H1 (cell line): ENCODE data around the gene CFAP20. TPM values are rescaled to one million over a fixed set of nuclear protein-coding genes. Genes with fewer than 3 reads are reported as not detected.

Experiments
- CTCF ChIA-PET: fragments of 300-600 bp; sonication (Branson Sonifier 250); formaldehyde crosslinking; loops from one replicate; lab custom pipeline; 2021; ENCODE audit not compliant: partially characterized antibody; lab: Charles Lee
- POLR2A ChIA-PET: fragments of 300-600 bp; sonication (Branson Sonifier 250); formaldehyde crosslinking; loops from one replicate; lab custom pipeline; 2021; ENCODE audit warnings: inconsistent platforms; ENCODE audit not compliant: partially characterized antibody; lab: Charles Lee
- DNase-seq, 2 experiments: peaks; one replicate each; pipeline versions ENCODE4 v3.0.0 to v3.0.0-alpha.2; 2010 to 2022; ENCODE audit warnings: low spot score in 2 of 2, low read depth in 1 of 2, mixed read lengths in 1 of 2
- FAIRE-seq: peaks from 2 replicates; lab custom pipeline; 2011; peaks lifted over from hg19 to GRCh38; lab: Jason Lieb, UNC
- H2AFZ ChIP-seq: 2 replicates; pipeline ENCODE4 v1.8.1; 2012; ENCODE audit warnings: low read length, inconsistent platforms
- H2AK5ac ChIP-seq: 2 replicates; pipeline ENCODE4 v1.6.1; 2013; ENCODE audit warnings: low read depth, low read length
- H2BK120ac ChIP-seq: replicated peaks from 2 replicates; pipeline ENCODE3; 2013; ENCODE audit warnings: low read depth, low read length, inconsistent platforms
- H2BK12ac ChIP-seq: 2 replicates; pipeline ENCODE4 v1.6.1; 2013; ENCODE audit warnings: low read depth, low read length
- H2BK15ac ChIP-seq: 2 replicates; pipeline ENCODE4 v1.6.1; 2013; ENCODE audit warnings: low read length
- H2BK20ac ChIP-seq: 2 replicates; pipeline ENCODE4 v1.6.1; 2013; ENCODE audit warnings: low read length
- H2BK5ac ChIP-seq: 2 replicates; pipeline ENCODE4 v1.6.1; 2013; ENCODE audit warnings: low read depth, low read length
- H3K14ac ChIP-seq: 2 replicates; pipeline ENCODE4 v1.6.1; 2013; ENCODE audit warnings: inconsistent platforms; ENCODE audit not compliant: insufficient read length
- H3K18ac ChIP-seq: 2 replicates; pipeline ENCODE4 v1.6.1; 2013; ENCODE audit warnings: low read length; ENCODE audit errors: extremely low read depth
- H3K23ac ChIP-seq: 2 replicates; pipeline ENCODE4 v1.6.1; 2013; ENCODE audit warnings: inconsistent platforms; ENCODE audit not compliant: insufficient read length
- H3K23me2 ChIP-seq: 2 replicates; pipeline ENCODE4 v1.6.1; 2013; ENCODE audit warnings: low read depth, low read length
- H3K27ac ChIP-seq: 2 replicates; pipeline ENCODE4 v1.6.1; 2011; ENCODE audit warnings: low read depth, low read length, inconsistent platforms
- H3K27me3 ChIP-seq, 4 experiments: replicated peaks in 1 of 4; 1 replicate in 1 of 4; 2 replicates in 3 of 4; pipeline versions ENCODE4 v1.6.1 to v1.8.1; 2011 to 2013; ENCODE audit warnings: low read length in 3 of 4, mild to moderate bottlenecking in 3 of 4, inconsistent platforms in 2 of 4, mixed read lengths in 2 of 4, moderate library complexity in 1 of 4; ENCODE audit not compliant: control insufficient read depth in 3 of 4, insufficient read depth in 3 of 4; ENCODE audit errors: extremely low read depth in 1 of 4
- H3K36me3 ChIP-seq, 4 experiments: 2 replicates each; pipeline versions ENCODE4 v1.6.1 to v1.8.1; 2011 to 2013; ENCODE audit warnings: mild to moderate bottlenecking in 4 of 4, low read length in 3 of 4, moderate library complexity in 2 of 4, control low read depth in 1 of 4, inconsistent platforms in 1 of 4; ENCODE audit not compliant: insufficient read depth in 4 of 4, control insufficient read depth in 2 of 4
- H3K4ac ChIP-seq: replicated peaks from 2 replicates; pipeline ENCODE3; 2013; ENCODE audit warnings: low read length, low read depth, mixed read lengths, inconsistent platforms; ENCODE audit not compliant: insufficient read length
- H3K4me1 ChIP-seq, 4 experiments: replicated peaks in 1 of 4; 1 replicate in 1 of 4; 2 replicates in 3 of 4; pipeline versions ENCODE4 v1.6.1 to v1.8.1; 2011 to 2013; ENCODE audit warnings: low read length in 3 of 4, inconsistent platforms in 2 of 4, mixed read lengths in 1 of 4; ENCODE audit not compliant: insufficient read depth in 4 of 4, control insufficient read depth in 3 of 4
- H3K4me2 ChIP-seq, 2 experiments: 2 replicates each; pipeline versions ENCODE4 v1.6.1 to v1.8.1; 2011 to 2013; ENCODE audit warnings: low read depth in 2 of 2, low read length in 2 of 2, control low read depth in 1 of 2, inconsistent platforms in 1 of 2, mild to moderate bottlenecking in 1 of 2; ENCODE audit not compliant: insufficient read depth in 1 of 2
- H3K4me3 ChIP-seq, 4 experiments: fragments of 200-600, 300-600 bp in 1 of 4; sonication (generic), shearing (Covaris generic), sonication (Bioruptor Twin) in 1 of 4; 2 replicates each; pipeline versions ENCODE4 v1.5.1 to v1.8.1; 2011 to 2016; ENCODE audit warnings: low read length in 4 of 4, low read depth in 3 of 4, control low read depth in 2 of 4, inconsistent platforms in 2 of 4, mild to moderate bottlenecking in 2 of 4, mixed read lengths in 1 of 4, moderate library complexity in 1 of 4; ENCODE audit not compliant: insufficient read depth in 2 of 4; ENCODE audit errors: extremely low read depth in 1 of 4
- H3K56ac ChIP-seq: replicated peaks from 2 replicates; pipeline ENCODE3; 2013; ENCODE audit warnings: low read depth, mild to moderate bottlenecking, mixed read lengths, low read length, inconsistent platforms; ENCODE audit not compliant: insufficient read length
- H3K79me1 ChIP-seq: 2 replicates; pipeline ENCODE4 v1.6.1; 2013; ENCODE audit warnings: low read depth, low read length, control low read depth
- H3K79me2 ChIP-seq, 2 experiments: 2 replicates each; pipeline versions ENCODE4 v1.6.1 to v1.8.1; 2012 to 2013; ENCODE audit warnings: low read length in 2 of 2, mild to moderate bottlenecking in 2 of 2, inconsistent platforms in 1 of 2; ENCODE audit not compliant: insufficient read depth in 2 of 2, control insufficient read depth in 1 of 2
- H3K9ac ChIP-seq, 4 experiments: replicated peaks in 1 of 4; 1 replicate in 1 of 4; 2 replicates in 3 of 4; pipeline versions ENCODE4 v1.6.1 to v1.8.1; 2011 to 2013; ENCODE audit warnings: low read depth in 3 of 4, low read length in 3 of 4, control low read depth in 2 of 4, mild to moderate bottlenecking in 2 of 4, moderate library complexity in 2 of 4, inconsistent platforms in 1 of 4; ENCODE audit errors: extremely low read depth in 1 of 4
- H3K9me3 ChIP-seq, 2 experiments: 2 replicates each; pipeline versions ENCODE4 v1.6.1 to v1.8.1; 2012 to 2013; ENCODE audit warnings: mild to moderate bottlenecking in 2 of 2, moderate library complexity in 2 of 2, control low read depth in 1 of 2, inconsistent platforms in 1 of 2, low read depth in 1 of 2, low read length in 1 of 2, mixed read lengths in 1 of 2; ENCODE audit not compliant: insufficient read depth in 2 of 2
- H4K20me1 ChIP-seq, 2 experiments: replicated peaks in 1 of 2; 2 replicates each; pipeline versions ENCODE3 to v1.8.1; 2011 to 2013; ENCODE audit warnings: inconsistent platforms in 2 of 2, low read length in 2 of 2, mild to moderate bottlenecking in 1 of 2; ENCODE audit not compliant: insufficient read depth in 2 of 2, control insufficient read depth in 1 of 2
- H4K5ac ChIP-seq: 2 replicates; pipeline ENCODE4 v1.6.1; 2013; ENCODE audit warnings: low read length, low read depth, mixed read lengths, inconsistent platforms; ENCODE audit not compliant: insufficient read length
- H4K8ac ChIP-seq: 2 replicates; pipeline ENCODE4 v1.8.0; 2013; ENCODE audit warnings: mild to moderate bottlenecking, moderate library complexity, low read length, inconsistent platforms; ENCODE audit not compliant: insufficient read depth; ENCODE audit errors: extremely low read depth
- H4K91ac ChIP-seq: replicated peaks from 2 replicates; pipeline ENCODE3; 2013; ENCODE audit warnings: low read length, mixed read lengths, inconsistent platforms; ENCODE audit not compliant: insufficient read length
- BACH1 ChIP-seq: IDR thresholded peaks from 2 replicates; pipeline ENCODE4 v1.6.1; 2012; ENCODE audit warnings: low read length, improper control_type of control experiment
- CHD1 ChIP-seq: IDR thresholded peaks from 2 replicates; pipeline ENCODE4 v1.6.1; 2012; ENCODE audit warnings: low read depth, low read length, improper control_type of control experiment
- CTCF ChIP-seq, 3 experiments: IDR thresholded peaks; 1 replicate in 2 of 3; 2 replicates in 1 of 3; pipeline versions ENCODE4 v1.5.1 to v1.6.1; 2011; ENCODE audit warnings: low read length in 3 of 3, mild to moderate bottlenecking in 3 of 3, inconsistent platforms in 2 of 3, low read depth in 1 of 3, moderate library complexity in 1 of 3; ENCODE audit not compliant: insufficient read depth in 1 of 3; ENCODE audit errors: control extremely low read depth in 1 of 3
- EGR1 ChIP-seq: IDR thresholded peaks from 2 replicates; pipeline ENCODE4 v1.6.1; 2011; ENCODE audit warnings: low read depth, low read length, borderline replicate concordance
- KDM1A ChIP-seq: fragments of 200-600, 300-600 bp; sonication (generic); IDR thresholded peaks from 2 replicates; pipeline ENCODE4 v1.7.1; 2016; ENCODE audit warnings: mild to moderate bottlenecking, low read length, borderline replicate concordance
- KDM5A ChIP-seq: fragments of 200-600 bp; IDR thresholded peaks from 2 replicates; pipeline ENCODE4 v1.7.1; 2012; ENCODE audit warnings: mild to moderate bottlenecking, low read length, inconsistent platforms, mixed read lengths
- NANOG ChIP-seq: IDR thresholded peaks from 2 replicates; pipeline ENCODE4 v1.6.1; 2011; ENCODE audit warnings: low read length, low read depth, mild to moderate bottlenecking, inconsistent platforms; ENCODE audit not compliant: insufficient read depth, poor library complexity, severe bottlenecking
- NRF1 ChIP-seq: IDR thresholded peaks from 2 replicates; pipeline ENCODE4 v1.6.1; 2011; ENCODE audit warnings: mild to moderate bottlenecking, low read depth, low read length, improper control_type of control experiment
- SAP30 ChIP-seq: fragments of 300-600 bp; sonication (generic); IDR thresholded peaks from 2 replicates; pipeline ENCODE4 v1.7.1; 2012; ENCODE audit warnings: low read length, moderate library complexity, mild to moderate bottlenecking, inconsistent platforms; ENCODE audit not compliant: insufficient read depth, insufficient replicate concordance
- TAF7 ChIP-seq: optimal IDR thresholded peaks from 2 replicates; pipeline ENCODE3; 2011; ENCODE audit warnings: low read depth, mild to moderate bottlenecking, inconsistent platforms, low read length, moderate library complexity, borderline replicate concordance
- YY1 ChIP-seq: IDR thresholded peaks from 2 replicates; pipeline ENCODE4 v1.6.1; 2011; ENCODE audit warnings: low read depth, mild to moderate bottlenecking, low read length
- WGBS, 2 experiments: shearing (Covaris generic) in 1 of 2; methylation state at CpG; one replicate each; pipeline versions ENCODE4 v1.1.6 to v1.1.7; 2013 to 2015; ENCODE audit warnings: low lambda C conversion rate in 2 of 2, mixed read lengths in 2 of 2, inconsistent platforms in 1 of 2, low coverage in 1 of 2, missing lambda C conversion rate in 1 of 2; ENCODE audit not compliant: insufficient replicate concordance in 2 of 2, insufficient coverage in 1 of 2, insufficient read length in 1 of 2; ENCODE audit errors: extremely low coverage in 1 of 2, missing lambda C conversion rate in 1 of 2; 5-methylcytosine and 5-hydroxymethylcytosine counted together
- polyA plus RNA-seq, 7 experiments: library from polyadenylated mRNA; depleted of rRNA in 3 of 7; stranded (reverse) in 5 of 7; unstranded in 2 of 7; fragments of >200 nt in 5 of 7; fragments of 200-250 nt in 2 of 7; gene quantifications; 1 replicate in 5 of 7; 2 replicates in 1 of 7; 4 replicates in 1 of 7; pipeline versions ENCODE4 v1.2.1 to v1.2.3, GENCODE V29; 2011 to 2013; ENCODE audit warnings: missing spikeins in 2 of 7, mixed read lengths in 2 of 7
- total RNA-seq: library from RNA; stranded (reverse); fragmentation: NEBNext Ultra II Directional; extraction: Animal tissue kit (Norgen Biotek cat#: 25700); gene quantifications from 2 replicates; pipeline ENCODE4 v1.2.1, GENCODE V29; 2021

CFAP20 gene
- total and polyA plus RNA-seq, 2 of the 8 experiments (the other 6 are each of a cell fraction or from before 2014, with no cell fraction given), result 45.6 to 65.4 TPM

- Histone ChIP-seq H2BK15ac (no peak overlapping the region), H3K14ac (no peak overlapping the region), H4K5ac (no peak overlapping the region), H2AFZ (no peak overlapping the region), H3K36me3 (no peaks in the 10 kb centered on the region), H4K20me1 (no peaks in the 10 kb centered on the region), H3K18ac (no peak overlapping the region; the same call in 1 of the 2 replicates), H3K4ac (no peak overlapping the region), H3K27ac (no peak overlapping the region), H3K9me3 (no peaks in the 10 kb centered on the region), H3K23me2 (no peaks in the 10 kb centered on the region), H2BK5ac (no peak overlapping the region), H4K8ac (no peak overlapping the region), H3K9ac (no peak overlapping the region), H3K27me3 (no peaks in the 10 kb centered on the region), H2BK20ac (no peak overlapping the region), H3K4me3 (no peak overlapping the region), H3K4me1 (peaks cover 0 to 3% (median under 1%) of the 10 kb centered on the region in 4 experiments; a peak in 5 of 7 replicates), H3K23ac (no peak overlapping the region), H3K79me2 (no peaks in the 10 kb centered on the region), H3K4me2 (no peak overlapping the region), H4K91ac (no peak overlapping the region), H2AK5ac (no peak overlapping the region), H2BK12ac (no peak overlapping the region), H3K79me1 (no peaks in the 10 kb centered on the region), H3K56ac (no peak overlapping the region), H2BK120ac (no peak overlapping the region)
- CTCF ChIA-PET, result interaction anchor here (1.4 to 18.9 kb wide), 3 partner anchors 12 to 25 kb away, joined by 5 to 235 read pairs (median 11); no protein-coding TSS in a partner anchor
- no peak for DNase-seq
- FAIRE-seq, result no peak
- 75% methylated on average over 5 of the region's 5 CpGs; no CpG with 5 or more reads in 1 of the 2 experiments for WGBS, 2 experiments
- POLR2A ChIA-PET, result no interaction called here
- no peak for TF ChIP-seq KDM1A
- TF ChIP-seq SAP30, result no peak
- TF ChIP-seq EGR1, result no peak
- no peak for TF ChIP-seq TAF7
- TF ChIP-seq KDM5A, result no peak
- TF ChIP-seq BACH1, result no peak
- TF ChIP-seq CHD1, result no peak
- TF ChIP-seq NRF1, result no peak
- no peak for TF ChIP-seq NANOG
- TF ChIP-seq YY1, result no peak
- no peak for TF ChIP-seq CTCF (IDR thresholded peaks at IDR 0.05; ENCODE audit: control extremely low read depth in 1 of 3, insufficient read depth in 1 of 3, low read depth in 1 of 3, low read length in 3 of 3)
Observed at GRCh38 chr16:58094026-58094425, 35.2 kb downstream of the CFAP20 start.
